Adrenal gland (tissue), 5 donors: ENCODE results near the gene PSMD8.

Source experiments
- CTCF ChIP-seq, 6 experiments: fragments of 450-650 bp in 4 of 6; fragments of 200-600 bp in 2 of 6; sonication (generic) in 1 of 6; IDR thresholded peaks; 1 replicate in 5 of 6; 2 replicates in 1 of 6; pipeline versions ENCODE4 v1.5.1 to v1.8.0; 2016 to 2021; ENCODE audit warnings: antibody characterized with exemption in 6 of 6, mild to moderate bottlenecking in 2 of 6, moderate library complexity in 1 of 6
- POLR2A ChIP-seq, 2 donors: fragments of 450-650 bp; IDR thresholded peaks; one replicate each; pipeline ENCODE4 v1.6.1; 2017; ENCODE audit warnings: antibody characterized with exemption in 2 of 2, mild to moderate bottlenecking in 2 of 2, moderate library complexity in 1 of 2
- donor health status: DM: no; HTN: no; CAD: no.

GRCh38 chr19:38389957-38390924, 15.9 kb downstream of the PSMD8 start:
- TF ChIP-seq CTCF (IDR thresholded peaks at IDR 0.05) = no peak
- no peak for TF ChIP-seq POLR2A (IDR thresholded peaks at IDR 0.05)
